Lower leg skin (tissue), 3 donors: ENCODE data around the gene ANXA4.

Experiments
- POLR2A ChIP-seq, 2 donors: fragments of 450-650 bp; IDR thresholded peaks; one replicate each; pipeline ENCODE4 v1.6.1; 2016 to 2017; ENCODE audit warnings: antibody characterized with exemption in 2 of 2, mild to moderate bottlenecking in 1 of 2, moderate library complexity in 1 of 2
- TF ChIP-seq, protein P1 (sequence below), 3 donors: fragments of 450-650 bp; IDR thresholded peaks; one replicate each; pipeline ENCODE4 v1.5.1; 2016; ENCODE audit warnings: antibody characterized with exemption in 3 of 3, mild to moderate bottlenecking in 3 of 3, moderate library complexity in 2 of 3

DNA sequence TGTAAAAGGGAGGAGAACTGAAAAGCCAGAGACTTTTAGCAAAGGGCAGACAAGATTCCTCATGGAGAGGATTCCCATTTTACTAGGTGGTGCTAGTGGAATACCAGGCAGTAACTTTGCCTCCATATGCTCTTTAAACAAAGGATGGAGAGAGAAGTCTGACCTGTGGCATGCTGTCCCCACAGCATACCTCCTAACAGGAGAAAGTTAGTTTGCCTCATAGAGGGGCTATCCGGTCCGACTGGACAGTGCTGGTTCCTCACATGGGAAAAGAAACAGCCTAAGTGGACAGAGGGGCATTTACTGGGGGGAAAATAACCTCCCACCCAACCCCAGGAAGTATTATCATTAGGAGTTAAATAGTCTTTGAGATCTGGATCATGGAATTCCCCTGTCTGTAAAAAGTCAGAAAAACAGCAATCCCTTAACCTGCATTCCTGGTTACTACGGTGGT is 55.9 kb downstream of the ANXA4 start:
- TF ChIP-seq, protein P1, sequence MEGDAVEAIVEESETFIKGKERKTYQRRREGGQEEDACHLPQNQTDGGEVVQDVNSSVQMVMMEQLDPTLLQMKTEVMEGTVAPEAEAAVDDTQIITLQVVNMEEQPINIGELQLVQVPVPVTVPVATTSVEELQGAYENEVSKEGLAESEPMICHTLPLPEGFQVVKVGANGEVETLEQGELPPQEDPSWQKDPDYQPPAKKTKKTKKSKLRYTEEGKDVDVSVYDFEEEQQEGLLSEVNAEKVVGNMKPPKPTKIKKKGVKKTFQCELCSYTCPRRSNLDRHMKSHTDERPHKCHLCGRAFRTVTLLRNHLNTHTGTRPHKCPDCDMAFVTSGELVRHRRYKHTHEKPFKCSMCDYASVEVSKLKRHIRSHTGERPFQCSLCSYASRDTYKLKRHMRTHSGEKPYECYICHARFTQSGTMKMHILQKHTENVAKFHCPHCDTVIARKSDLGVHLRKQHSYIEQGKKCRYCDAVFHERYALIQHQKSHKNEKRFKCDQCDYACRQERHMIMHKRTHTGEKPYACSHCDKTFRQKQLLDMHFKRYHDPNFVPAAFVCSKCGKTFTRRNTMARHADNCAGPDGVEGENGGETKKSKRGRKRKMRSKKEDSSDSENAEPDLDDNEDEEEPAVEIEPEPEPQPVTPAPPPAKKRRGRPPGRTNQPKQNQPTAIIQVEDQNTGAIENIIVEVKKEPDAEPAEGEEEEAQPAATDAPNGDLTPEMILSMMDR (IDR thresholded peaks at IDR 0.05) = no peak
- no peak for TF ChIP-seq POLR2A (IDR thresholded peaks at IDR 0.05)
